NCI-H1048 (cell line): ENCODE measurements around the gene TRAPPC12.
A peak's percentile ranks its signal among the peaks of the same experiment; 100 is the strongest.
"Not testable (repeated sequence)": the region's sequence is repeated elsewhere in the genome, so short reads cannot be mapped to it uniquely, and the experiment has no call there.

ENCODE experiments used
- DNase-seq: peaks from one replicate; lab custom pipeline; 2025; lab: John Stamatoyannopoulos, UW

TRAPPC12 gene

GRCh38 chr2:3513026-3513810 is 133.7 kb downstream of the TRAPPC12 start:
- DNase-seq: no peak

GRCh38 chr2:3515438-3515837 is 135.9 kb downstream of the TRAPPC12 start:
- DNase-seq: not testable (repeated sequence)

GRCh38 chr2:3516831-3517230 is 137.3 kb downstream of the TRAPPC12 start:
- no peak for DNase-seq

GRCh38 chr2:3517948-3518495 is 138.5 kb downstream of the TRAPPC12 start:
- no peak for DNase-seq

GRCh38 chr2:3518496-3519254 is 139.2 kb downstream of the TRAPPC12 start:
- DNase-seq: peak; percentile 85

- DNase-seq: peak; percentile 39
Observed at GRCh38 chr2:3519255-3520205, 140.0 kb downstream of the TRAPPC12 start, which contains the start of gene ADI1. TSS of gene ADI1 (minus strand) at chr2:3519531. CDS start at chr2:3519487, 44 bp downstream.

DNA sequence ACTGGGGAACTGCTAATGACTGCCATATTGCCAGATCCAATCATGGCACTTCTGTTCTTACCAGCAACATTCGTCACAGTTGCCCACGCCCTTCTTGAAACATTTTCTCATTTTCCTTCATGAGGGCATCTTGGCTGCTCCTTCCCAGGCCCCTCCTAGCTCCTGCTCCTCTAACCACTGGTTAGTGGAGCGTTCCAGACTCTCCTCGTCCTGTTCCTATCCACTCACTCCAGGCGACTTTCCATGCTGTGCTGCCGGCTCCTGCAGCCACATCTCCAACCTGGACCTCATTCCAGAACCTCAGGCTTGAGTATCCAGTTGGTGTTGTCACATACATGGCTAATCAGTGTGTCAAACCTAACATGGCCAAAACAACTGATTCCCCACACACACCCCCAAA is 141.1 kb downstream of the TRAPPC12 start:
- DNase-seq: no peak

DNA sequence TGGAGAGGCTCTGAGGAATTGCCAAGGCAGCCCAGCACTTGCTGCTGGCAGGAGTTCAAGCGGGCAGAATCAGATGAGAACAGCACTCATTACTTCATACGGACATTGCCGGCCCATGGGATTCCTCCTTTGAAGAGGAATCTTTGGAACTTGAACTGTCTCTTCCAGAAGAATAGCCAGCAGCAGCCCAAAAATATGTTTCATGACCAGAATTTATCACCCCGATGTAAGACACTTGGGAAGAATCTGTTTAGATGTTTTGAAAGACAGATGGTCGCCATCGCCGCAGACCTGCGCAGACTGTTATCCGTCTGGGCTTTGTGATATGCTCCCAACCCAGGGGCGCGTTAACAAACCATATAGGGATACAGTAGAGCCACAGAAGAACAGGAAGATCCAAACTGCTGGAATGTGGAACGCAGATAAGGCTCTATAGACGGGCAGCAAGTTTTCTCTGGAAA is 143.5 kb downstream of the TRAPPC12 start:
- no peak for DNase-seq

DNA sequence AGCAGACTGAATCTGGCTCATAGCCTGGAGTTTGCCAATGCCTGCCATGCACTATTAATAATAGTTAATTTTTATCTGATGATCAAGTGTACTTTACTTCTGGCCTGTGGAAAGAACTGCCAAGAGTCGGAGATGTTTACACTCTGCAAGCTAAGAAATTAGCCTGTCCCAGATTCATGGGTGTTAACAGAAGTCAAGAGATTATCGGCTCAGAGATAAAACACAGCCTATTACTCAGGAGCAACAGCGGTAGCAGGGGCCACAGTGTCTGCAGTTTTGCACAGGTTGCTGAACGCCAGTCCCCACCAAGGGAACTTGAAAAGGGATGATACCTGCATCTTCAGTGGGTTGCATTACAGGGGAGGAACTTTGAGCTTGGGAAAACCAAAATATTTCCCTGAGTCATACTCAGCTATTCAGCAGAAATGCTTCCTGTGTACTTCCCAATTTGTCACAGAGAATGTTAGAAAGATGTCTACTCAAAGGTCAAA is 144.1 kb downstream of the TRAPPC12 start:
- no peak for DNase-seq

GRCh38 chr2:3526871-3527270 is 147.4 kb downstream of the TRAPPC12 start:
- no peak for DNase-seq

DNA sequence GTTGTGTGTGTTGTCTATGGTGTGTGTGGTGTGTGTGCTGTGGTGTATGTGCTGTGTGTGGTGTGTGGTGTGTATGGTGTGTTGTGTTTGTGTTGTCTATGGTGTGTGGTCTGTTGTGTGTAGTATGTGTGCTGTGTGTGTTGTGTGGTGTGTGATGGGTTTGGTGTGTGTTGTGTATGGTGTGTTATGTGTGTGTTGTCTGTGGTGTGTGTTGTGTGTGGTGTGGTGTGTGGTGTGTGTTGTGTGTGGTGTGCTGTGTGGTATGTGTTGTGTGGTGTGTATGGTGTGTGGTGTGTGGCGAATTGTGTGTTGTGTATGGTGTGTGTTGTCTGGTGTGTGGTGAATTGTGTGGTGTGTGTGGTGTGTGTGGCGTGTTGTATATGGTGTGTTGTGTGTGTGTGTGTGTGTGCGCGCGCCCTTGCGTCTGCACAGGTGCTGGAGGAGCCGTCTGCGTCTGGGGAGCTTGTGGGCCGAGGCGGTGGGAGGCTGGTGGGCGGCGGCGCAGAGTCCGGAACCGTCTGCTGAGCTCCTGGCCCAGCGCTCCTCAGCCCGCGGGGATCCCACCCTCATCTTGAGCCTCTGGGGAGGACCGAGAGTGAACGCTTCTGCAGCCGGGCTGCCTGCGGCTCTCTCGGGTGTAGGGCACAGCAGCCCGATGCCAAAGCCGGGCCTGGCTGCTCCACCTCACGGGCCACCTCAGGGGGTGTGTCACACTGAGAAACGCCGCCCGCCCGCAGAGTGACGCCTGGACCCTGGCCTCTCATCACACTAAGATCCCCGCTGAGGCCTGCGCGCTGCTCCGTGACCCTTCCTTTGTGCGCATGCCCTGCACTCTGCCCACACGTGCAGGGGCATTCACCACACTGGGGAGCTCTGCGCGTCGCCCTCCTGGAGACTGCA is 148.6 kb downstream of the TRAPPC12 start:
- no peak for DNase-seq
